H1 (cell line): Measurements from ENCODE around the gene RALGAPA1. TPM values are rescaled to one million over a fixed set of nuclear protein-coding genes. Genes with fewer than 3 reads are reported as not detected.

Source experiments
- CTCF ChIA-PET: fragments of 300-600 bp; sonication (Branson Sonifier 250); formaldehyde crosslinking; loops from one replicate; lab custom pipeline; 2021; ENCODE audit not compliant: partially characterized antibody; lab: Charles Lee
- POLR2A ChIA-PET: fragments of 300-600 bp; sonication (Branson Sonifier 250); formaldehyde crosslinking; loops from one replicate; lab custom pipeline; 2021; ENCODE audit warnings: inconsistent platforms; ENCODE audit not compliant: partially characterized antibody; lab: Charles Lee
- DNase-seq, 2 experiments: peaks; one replicate each; pipeline versions ENCODE4 v3.0.0 to v3.0.0-alpha.2; 2010 to 2022; ENCODE audit warnings: low spot score in 2 of 2, low read depth in 1 of 2, mixed read lengths in 1 of 2
- FAIRE-seq: peaks from 2 replicates; lab custom pipeline; 2011; peaks lifted over from hg19 to GRCh38; lab: Jason Lieb, UNC
- H2AFZ ChIP-seq: 2 replicates; pipeline ENCODE4 v1.8.1; 2012; ENCODE audit warnings: low read length, inconsistent platforms
- H2AK5ac ChIP-seq: 2 replicates; pipeline ENCODE4 v1.6.1; 2013; ENCODE audit warnings: low read depth, low read length
- H2BK120ac ChIP-seq: replicated peaks from 2 replicates; pipeline ENCODE3; 2013; ENCODE audit warnings: low read depth, low read length, inconsistent platforms
- H2BK12ac ChIP-seq: 2 replicates; pipeline ENCODE4 v1.6.1; 2013; ENCODE audit warnings: low read depth, low read length
- H2BK15ac ChIP-seq: 2 replicates; pipeline ENCODE4 v1.6.1; 2013; ENCODE audit warnings: low read length
- H2BK20ac ChIP-seq: 2 replicates; pipeline ENCODE4 v1.6.1; 2013; ENCODE audit warnings: low read length
- H2BK5ac ChIP-seq: 2 replicates; pipeline ENCODE4 v1.6.1; 2013; ENCODE audit warnings: low read depth, low read length
- H3K14ac ChIP-seq: 2 replicates; pipeline ENCODE4 v1.6.1; 2013; ENCODE audit warnings: inconsistent platforms; ENCODE audit not compliant: insufficient read length
- H3K18ac ChIP-seq: 2 replicates; pipeline ENCODE4 v1.6.1; 2013; ENCODE audit warnings: low read length; ENCODE audit errors: extremely low read depth
- H3K23ac ChIP-seq: 2 replicates; pipeline ENCODE4 v1.6.1; 2013; ENCODE audit warnings: inconsistent platforms; ENCODE audit not compliant: insufficient read length
- H3K23me2 ChIP-seq: 2 replicates; pipeline ENCODE4 v1.6.1; 2013; ENCODE audit warnings: low read depth, low read length
- H3K27ac ChIP-seq: 2 replicates; pipeline ENCODE4 v1.6.1; 2011; ENCODE audit warnings: low read depth, low read length, inconsistent platforms
- H3K27me3 ChIP-seq, 4 experiments: replicated peaks in 1 of 4; 1 replicate in 1 of 4; 2 replicates in 3 of 4; pipeline versions ENCODE4 v1.6.1 to v1.8.1; 2011 to 2013; ENCODE audit warnings: low read length in 3 of 4, mild to moderate bottlenecking in 3 of 4, inconsistent platforms in 2 of 4, mixed read lengths in 2 of 4, moderate library complexity in 1 of 4; ENCODE audit not compliant: control insufficient read depth in 3 of 4, insufficient read depth in 3 of 4; ENCODE audit errors: extremely low read depth in 1 of 4
- H3K36me3 ChIP-seq, 4 experiments: 2 replicates each; pipeline versions ENCODE4 v1.6.1 to v1.8.1; 2011 to 2013; ENCODE audit warnings: mild to moderate bottlenecking in 4 of 4, low read length in 3 of 4, moderate library complexity in 2 of 4, control low read depth in 1 of 4, inconsistent platforms in 1 of 4; ENCODE audit not compliant: insufficient read depth in 4 of 4, control insufficient read depth in 2 of 4
- H3K4ac ChIP-seq: replicated peaks from 2 replicates; pipeline ENCODE3; 2013; ENCODE audit warnings: low read length, low read depth, mixed read lengths, inconsistent platforms; ENCODE audit not compliant: insufficient read length
- H3K4me1 ChIP-seq, 4 experiments: replicated peaks in 1 of 4; 1 replicate in 1 of 4; 2 replicates in 3 of 4; pipeline versions ENCODE4 v1.6.1 to v1.8.1; 2011 to 2013; ENCODE audit warnings: low read length in 3 of 4, inconsistent platforms in 2 of 4, mixed read lengths in 1 of 4; ENCODE audit not compliant: insufficient read depth in 4 of 4, control insufficient read depth in 3 of 4
- H3K4me2 ChIP-seq, 2 experiments: 2 replicates each; pipeline versions ENCODE4 v1.6.1 to v1.8.1; 2011 to 2013; ENCODE audit warnings: low read depth in 2 of 2, low read length in 2 of 2, control low read depth in 1 of 2, inconsistent platforms in 1 of 2, mild to moderate bottlenecking in 1 of 2; ENCODE audit not compliant: insufficient read depth in 1 of 2
- H3K4me3 ChIP-seq, 4 experiments: fragments of 200-600, 300-600 bp in 1 of 4; sonication (generic), shearing (Covaris generic), sonication (Bioruptor Twin) in 1 of 4; 2 replicates each; pipeline versions ENCODE4 v1.5.1 to v1.8.1; 2011 to 2016; ENCODE audit warnings: low read length in 4 of 4, low read depth in 3 of 4, control low read depth in 2 of 4, inconsistent platforms in 2 of 4, mild to moderate bottlenecking in 2 of 4, mixed read lengths in 1 of 4, moderate library complexity in 1 of 4; ENCODE audit not compliant: insufficient read depth in 2 of 4; ENCODE audit errors: extremely low read depth in 1 of 4
- H3K56ac ChIP-seq: replicated peaks from 2 replicates; pipeline ENCODE3; 2013; ENCODE audit warnings: low read depth, mild to moderate bottlenecking, mixed read lengths, low read length, inconsistent platforms; ENCODE audit not compliant: insufficient read length
- H3K79me1 ChIP-seq: 2 replicates; pipeline ENCODE4 v1.6.1; 2013; ENCODE audit warnings: low read depth, low read length, control low read depth
- H3K79me2 ChIP-seq, 2 experiments: 2 replicates each; pipeline versions ENCODE4 v1.6.1 to v1.8.1; 2012 to 2013; ENCODE audit warnings: low read length in 2 of 2, mild to moderate bottlenecking in 2 of 2, inconsistent platforms in 1 of 2; ENCODE audit not compliant: insufficient read depth in 2 of 2, control insufficient read depth in 1 of 2
- H3K9ac ChIP-seq, 4 experiments: replicated peaks in 1 of 4; 1 replicate in 1 of 4; 2 replicates in 3 of 4; pipeline versions ENCODE4 v1.6.1 to v1.8.1; 2011 to 2013; ENCODE audit warnings: low read depth in 3 of 4, low read length in 3 of 4, control low read depth in 2 of 4, mild to moderate bottlenecking in 2 of 4, moderate library complexity in 2 of 4, inconsistent platforms in 1 of 4; ENCODE audit errors: extremely low read depth in 1 of 4
- H3K9me3 ChIP-seq, 2 experiments: 2 replicates each; pipeline versions ENCODE4 v1.6.1 to v1.8.1; 2012 to 2013; ENCODE audit warnings: mild to moderate bottlenecking in 2 of 2, moderate library complexity in 2 of 2, control low read depth in 1 of 2, inconsistent platforms in 1 of 2, low read depth in 1 of 2, low read length in 1 of 2, mixed read lengths in 1 of 2; ENCODE audit not compliant: insufficient read depth in 2 of 2
- H4K20me1 ChIP-seq, 2 experiments: replicated peaks in 1 of 2; 2 replicates each; pipeline versions ENCODE3 to v1.8.1; 2011 to 2013; ENCODE audit warnings: inconsistent platforms in 2 of 2, low read length in 2 of 2, mild to moderate bottlenecking in 1 of 2; ENCODE audit not compliant: insufficient read depth in 2 of 2, control insufficient read depth in 1 of 2
- H4K5ac ChIP-seq: 2 replicates; pipeline ENCODE4 v1.6.1; 2013; ENCODE audit warnings: low read length, low read depth, mixed read lengths, inconsistent platforms; ENCODE audit not compliant: insufficient read length
- H4K8ac ChIP-seq: 2 replicates; pipeline ENCODE4 v1.8.0; 2013; ENCODE audit warnings: mild to moderate bottlenecking, moderate library complexity, low read length, inconsistent platforms; ENCODE audit not compliant: insufficient read depth; ENCODE audit errors: extremely low read depth
- H4K91ac ChIP-seq: replicated peaks from 2 replicates; pipeline ENCODE3; 2013; ENCODE audit warnings: low read length, mixed read lengths, inconsistent platforms; ENCODE audit not compliant: insufficient read length
- ASH2L ChIP-seq: fragments of 200-600, 300-600 bp; sonication (generic); IDR thresholded peaks from one replicate; pipeline ENCODE4 v1.7.1; 2017; ENCODE audit warnings: low read length
- BACH1 ChIP-seq: IDR thresholded peaks from 2 replicates; pipeline ENCODE4 v1.6.1; 2012; ENCODE audit warnings: low read length, improper control_type of control experiment
- CTBP2 ChIP-seq: IDR thresholded peaks from 2 replicates; pipeline ENCODE4 v1.7.0; 2011; ENCODE audit warnings: borderline replicate concordance, mild to moderate bottlenecking, moderate library complexity, mixed read lengths, low read length; ENCODE audit not compliant: insufficient read depth, insufficient read length
- EZH2 ChIP-seq: fragments of 200-600 bp; sonication (generic); IDR thresholded peaks from 2 replicates; pipeline ENCODE4 v1.7.1; 2012; ENCODE audit warnings: low read depth, mild to moderate bottlenecking, moderate library complexity, low read length, inconsistent platforms; ENCODE audit not compliant: severe bottlenecking
- JUN ChIP-seq: IDR thresholded peaks from 2 replicates; pipeline ENCODE4 v1.6.1; 2011; ENCODE audit warnings: low read depth, mild to moderate bottlenecking, improper control_type of control experiment, low read length
- JUND ChIP-seq: IDR thresholded peaks from 2 replicates; pipeline ENCODE4 v1.6.1; 2011; ENCODE audit warnings: mild to moderate bottlenecking, improper control_type of control experiment, low read length
- KDM4A ChIP-seq: IDR thresholded peaks from one replicate; pipeline ENCODE4 v1.7.1; 2012; ENCODE audit warnings: low read depth, mild to moderate bottlenecking, moderate library complexity, low read length, inconsistent platforms; ENCODE audit not compliant: severe bottlenecking
- KDM5A ChIP-seq: fragments of 200-600 bp; IDR thresholded peaks from 2 replicates; pipeline ENCODE4 v1.7.1; 2012; ENCODE audit warnings: mild to moderate bottlenecking, low read length, inconsistent platforms, mixed read lengths
- PHF8 ChIP-seq: fragments of 200-600 bp; sonication (generic); conservative IDR thresholded peaks from 2 replicates; pipeline ENCODE4 v1.7.1; 2012; ENCODE audit warnings: low read depth, mild to moderate bottlenecking, inconsistent platforms, low read length, moderate library complexity
- POU5F1 ChIP-seq: IDR thresholded peaks from 2 replicates; pipeline ENCODE4 v1.6.1; 2011; ENCODE audit warnings: low read depth, mild to moderate bottlenecking, low read length, moderate library complexity
- RXRA ChIP-seq: IDR thresholded peaks from 2 replicates; pipeline ENCODE4 v1.6.1; 2011; ENCODE audit warnings: low read depth, mild to moderate bottlenecking, low read length, moderate library complexity; ENCODE audit not compliant: insufficient read depth
- SP2 ChIP-seq: IDR thresholded peaks from 2 replicates; pipeline ENCODE4 v1.6.1; 2012; ENCODE audit warnings: mild to moderate bottlenecking, low read length, inconsistent platforms
- TBP ChIP-seq: IDR thresholded peaks from 2 replicates; pipeline ENCODE4 v1.6.1; 2011; ENCODE audit warnings: low read depth, low read length, improper control_type of control experiment
- YY1 ChIP-seq: IDR thresholded peaks from 2 replicates; pipeline ENCODE4 v1.6.1; 2011; ENCODE audit warnings: low read depth, mild to moderate bottlenecking, low read length
- WGBS, 2 experiments: shearing (Covaris generic) in 1 of 2; methylation state at CpG; one replicate each; pipeline versions ENCODE4 v1.1.6 to v1.1.7; 2013 to 2015; ENCODE audit warnings: low lambda C conversion rate in 2 of 2, mixed read lengths in 2 of 2, inconsistent platforms in 1 of 2, low coverage in 1 of 2, missing lambda C conversion rate in 1 of 2; ENCODE audit not compliant: insufficient replicate concordance in 2 of 2, insufficient coverage in 1 of 2, insufficient read length in 1 of 2; ENCODE audit errors: extremely low coverage in 1 of 2, missing lambda C conversion rate in 1 of 2; 5-methylcytosine and 5-hydroxymethylcytosine counted together
- polyA plus RNA-seq, 7 experiments: library from polyadenylated mRNA; depleted of rRNA in 3 of 7; stranded (reverse) in 5 of 7; unstranded in 2 of 7; fragments of >200 nt in 5 of 7; fragments of 200-250 nt in 2 of 7; gene quantifications; 1 replicate in 5 of 7; 2 replicates in 1 of 7; 4 replicates in 1 of 7; pipeline versions ENCODE4 v1.2.1 to v1.2.3, GENCODE V29; 2011 to 2013; ENCODE audit warnings: missing spikeins in 2 of 7, mixed read lengths in 2 of 7
- total RNA-seq: library from RNA; stranded (reverse); fragmentation: NEBNext Ultra II Directional; extraction: Animal tissue kit (Norgen Biotek cat#: 25700); gene quantifications from 2 replicates; pipeline ENCODE4 v1.2.1, GENCODE V29; 2021
- TF ChIP-seq, protein P1 (sequence below): IDR thresholded peaks from 2 replicates; pipeline ENCODE4 v1.6.1; 2011; ENCODE audit warnings: low read depth, mild to moderate bottlenecking, low read length; ENCODE audit not compliant: insufficient read depth

Gene RALGAPA1
- total and polyA plus RNA-seq, 2 of the 8 experiments (the other 6 are each of a cell fraction or from before 2014, with no cell fraction given) = 4.2 to 26.7 TPM

- no peaks in the 10 kb centered on the region for H3K36me3 ChIP-seq
- WGBS, 2 experiments = 88% methylated on average over 5 of the region's 5 CpGs; no CpG with 5 or more reads in 1 of the 2 experiments
- no peak for FAIRE-seq
- no peak overlapping the region for H3K14ac ChIP-seq
- no peak overlapping the region for H3K9ac ChIP-seq
- no peak overlapping the region for H4K8ac ChIP-seq
- no peak for DNase-seq
- no peaks in the 10 kb centered on the region for H3K4me1 ChIP-seq
- no peak overlapping the region for H4K5ac ChIP-seq
- H2AK5ac ChIP-seq = no peak overlapping the region
- H3K79me1 ChIP-seq = no peaks in the 10 kb centered on the region
- H3K18ac ChIP-seq = no peak overlapping the region
- H2AFZ ChIP-seq = no peak overlapping the region
- POLR2A ChIA-PET = no interaction called here
- no peaks in the 10 kb centered on the region for H4K20me1 ChIP-seq
- no peaks in the 10 kb centered on the region for H3K27me3 ChIP-seq
- no peak overlapping the region for H3K56ac ChIP-seq
- no peak overlapping the region for H2BK5ac ChIP-seq
- no peak overlapping the region for H3K4me3 ChIP-seq
- no peak overlapping the region for H2BK15ac ChIP-seq
- H3K4me2 ChIP-seq = no peak overlapping the region
- CTCF ChIA-PET = interaction anchor here (1.0 kb wide), 1 partner anchor 9 kb away, joined by 3 read pairs; the partner anchor contains the start of gene INSM2
- no peak overlapping the region for H3K27ac ChIP-seq
- no peak overlapping the region for H2BK120ac ChIP-seq
- no peak overlapping the region for H3K23ac ChIP-seq
- H3K9me3 ChIP-seq = no peaks in the 10 kb centered on the region
- no peak overlapping the region for H3K4ac ChIP-seq
- H4K91ac ChIP-seq = no peak overlapping the region
- no peak overlapping the region for H2BK12ac ChIP-seq
- H3K23me2 ChIP-seq = no peaks in the 10 kb centered on the region
- H2BK20ac ChIP-seq = no peak overlapping the region
- H3K79me2 ChIP-seq = no peaks in the 10 kb centered on the region
- TF ChIP-seq, protein P1, sequence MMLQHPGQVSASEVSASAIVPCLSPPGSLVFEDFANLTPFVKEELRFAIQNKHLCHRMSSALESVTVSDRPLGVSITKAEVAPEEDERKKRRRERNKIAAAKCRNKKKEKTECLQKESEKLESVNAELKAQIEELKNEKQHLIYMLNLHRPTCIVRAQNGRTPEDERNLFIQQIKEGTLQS = no peak
- TF ChIP-seq JUN (no peak), EZH2 (no peak), JUND (no peak), KDM5A (no peak), SP2 (no peak), POU5F1 (no peak), YY1 (no peak), TBP (no peak), ASH2L (no peak), KDM4A (no peak), PHF8 (no peak), RXRA (no peak), CTBP2 (no peak), BACH1 (no peak)
Measured at GRCh38 chr14:35543006-35543405, 266.1 kb downstream of the RALGAPA1 start.
